ENCODE measurements around the gene IL1RL1.

IL1RL1 gene

GRCh38 chr2:102383722-102384121 lies 72.4 kb downstream of the IL1RL1 start:
- FAIRE-seq, result no peak

GRCh38 chr2:102385522-102385921 lies 74.2 kb downstream of the IL1RL1 start:
- FAIRE-seq, result no peak

- no peak for FAIRE-seq
These were observed 74.6 kb downstream of the IL1RL1 start for GRCh38 chr2:102386004-102386403.

DNA sequence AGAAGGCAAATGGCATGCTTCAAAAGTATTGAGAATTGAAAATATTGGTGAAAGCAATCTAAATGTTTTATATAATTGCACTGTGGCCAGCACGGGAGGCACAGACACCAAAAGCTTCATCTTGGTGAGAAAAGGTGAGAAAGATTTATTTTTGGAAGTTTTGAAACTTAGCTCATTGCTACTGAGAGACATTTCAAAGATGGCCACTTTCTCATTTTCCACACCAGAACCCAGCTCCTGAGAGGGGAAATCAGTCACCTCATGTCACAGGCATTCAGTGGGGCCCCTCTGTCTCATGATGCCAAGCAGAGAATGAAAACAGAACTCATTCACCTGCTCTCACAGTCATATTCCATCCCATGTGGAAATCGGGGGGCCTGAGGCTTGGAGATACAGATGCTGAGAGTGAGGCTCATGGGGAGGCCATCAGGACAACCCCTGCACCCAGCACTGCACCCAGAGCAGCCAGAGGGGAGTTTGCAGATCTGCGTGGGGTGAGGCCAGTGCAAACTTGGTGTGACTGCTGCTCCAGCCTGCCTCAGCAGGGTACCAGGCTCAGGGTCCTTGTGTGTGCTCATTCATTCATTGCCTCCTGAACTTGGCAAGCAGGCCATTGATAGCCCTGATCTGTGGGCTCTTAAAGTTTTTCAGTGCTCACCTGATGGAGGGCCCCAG lies 75.6 kb downstream of the IL1RL1 start:
- FAIRE-seq, result no peak

DNA sequence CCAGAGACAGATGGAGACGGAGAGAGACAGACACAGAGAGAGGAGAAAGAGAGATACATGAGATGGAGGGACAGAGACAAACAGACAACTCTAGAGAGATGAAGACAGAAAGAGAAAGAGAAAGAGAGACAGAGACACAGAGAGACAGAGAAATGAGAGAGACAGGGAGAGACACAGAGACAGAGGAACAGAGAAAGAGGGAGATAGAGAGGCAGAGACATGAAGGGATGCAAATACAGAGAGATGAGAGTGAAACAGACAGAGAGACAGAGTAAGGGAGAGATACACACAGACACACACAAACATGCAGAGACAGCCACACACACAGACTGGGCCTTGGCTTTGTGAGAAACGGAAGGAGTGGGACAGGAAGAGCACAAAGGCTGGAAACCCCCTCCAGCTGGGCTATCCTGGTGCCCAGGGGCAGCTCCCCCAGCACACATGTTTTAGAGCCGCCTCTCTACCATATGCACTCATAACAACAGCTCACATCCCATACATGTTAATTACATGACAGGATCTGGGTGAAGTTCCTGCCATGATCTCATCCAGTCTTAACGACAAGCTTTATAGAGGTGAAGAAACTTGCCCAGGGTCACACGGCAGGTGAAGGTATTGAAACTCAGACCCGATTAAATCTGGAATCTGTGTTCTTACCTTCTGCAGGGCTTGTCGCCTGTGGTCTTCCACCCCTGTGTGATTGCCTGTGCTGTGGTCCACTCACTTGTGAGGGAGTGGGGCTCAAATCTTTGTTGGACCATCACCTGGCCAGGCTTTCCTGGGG lies 76.6 kb downstream of the IL1RL1 start:
- FAIRE-seq, result no peak

DNA sequence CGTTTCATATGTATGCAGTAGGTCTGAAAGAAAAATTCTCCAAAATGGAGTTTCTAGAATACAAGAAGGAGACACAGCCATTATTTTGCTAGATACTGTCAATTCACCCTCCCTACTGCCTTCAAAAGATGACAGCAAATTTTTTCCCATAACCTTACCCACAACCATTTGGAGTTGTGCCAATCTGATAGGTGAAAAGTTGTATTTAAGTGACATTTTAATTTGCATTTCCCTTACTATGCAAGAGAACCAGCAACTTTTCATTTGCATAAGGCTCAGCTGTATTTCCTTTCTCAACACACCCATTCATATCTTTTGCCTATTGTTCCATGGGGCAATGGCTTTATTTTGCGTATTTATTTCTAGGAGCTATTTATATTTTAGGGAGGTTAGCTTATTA lies 80.2 kb downstream of the IL1RL1 start:
- no peak for FAIRE-seq

GRCh38 chr2:102392096-102392495 lies 80.7 kb downstream of the IL1RL1 start:
- FAIRE-seq, result no peak

GRCh38 chr2:102392942-102393341 lies 81.6 kb downstream of the IL1RL1 start:
- FAIRE-seq, result no peak

DNA sequence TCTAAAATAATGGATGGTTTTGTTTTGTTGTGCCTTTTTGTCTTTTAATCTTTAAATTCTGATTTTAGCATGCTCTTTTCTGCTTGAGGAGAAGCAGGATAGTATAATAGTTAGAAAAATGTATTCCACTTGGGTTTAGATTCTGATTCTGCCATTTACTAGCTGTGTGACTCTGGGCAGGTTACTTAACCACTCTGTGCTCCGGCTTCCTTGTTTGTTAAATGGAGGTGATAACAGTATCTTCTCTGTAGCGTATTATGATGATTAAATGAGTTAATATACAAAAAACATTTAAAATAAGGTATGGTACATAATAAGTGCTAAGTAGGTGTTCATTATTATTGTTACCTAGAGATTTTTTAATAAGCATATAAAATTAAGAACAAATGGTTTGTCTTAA lies 84.6 kb downstream of the IL1RL1 start:
- FAIRE-seq, result no peak

DNA sequence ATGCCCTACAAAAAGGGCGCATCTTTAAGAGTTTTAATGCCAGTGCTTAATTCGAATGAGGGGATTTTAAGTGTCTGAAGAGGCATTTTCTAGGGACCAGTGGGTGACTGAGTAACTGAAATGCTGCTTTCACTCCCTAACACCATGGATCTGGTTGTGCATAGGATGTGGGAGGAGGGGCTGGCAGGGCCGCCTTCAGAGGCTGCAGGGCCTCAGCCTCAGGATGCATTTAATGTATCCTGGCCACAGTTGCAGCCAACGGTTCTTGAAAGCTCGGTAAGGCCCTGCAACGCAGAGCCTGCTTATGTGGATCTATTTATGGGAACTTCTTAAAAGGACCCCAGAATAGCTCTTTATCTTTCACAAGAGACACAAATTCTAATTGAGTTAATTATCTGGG lies 85.8 kb downstream of the IL1RL1 start:
- no peak for FAIRE-seq

DNA sequence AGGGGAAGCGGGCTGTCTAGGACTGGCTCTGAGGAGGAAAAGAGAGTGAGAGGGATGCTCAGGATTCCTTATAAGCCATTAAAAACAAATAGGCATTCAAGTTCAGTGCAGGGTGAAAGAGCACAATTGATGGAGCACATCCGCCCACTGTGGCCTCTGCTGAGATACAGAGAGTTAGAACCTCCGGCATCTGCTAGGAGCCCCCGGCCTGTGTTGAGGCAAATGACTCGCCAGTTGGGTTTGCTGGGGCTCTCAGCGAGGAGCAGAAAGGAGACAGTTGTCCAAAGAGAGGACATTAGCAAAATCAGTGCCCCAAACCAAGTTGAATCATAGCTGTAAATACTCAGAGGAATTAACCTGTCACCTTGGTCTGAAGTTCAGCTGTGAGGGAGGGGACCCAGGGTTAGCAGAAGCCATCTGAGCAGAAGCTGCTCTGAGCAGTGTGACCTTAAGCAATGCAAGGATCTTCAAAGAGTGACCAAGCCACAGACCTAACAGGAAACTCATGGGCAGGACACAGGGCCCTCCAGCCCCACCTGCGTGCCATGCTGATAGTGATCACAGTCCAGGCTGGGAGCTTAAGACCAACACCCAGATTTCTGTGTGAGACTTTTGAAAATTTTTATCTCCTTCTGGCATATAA lies 88.3 kb downstream of the IL1RL1 start:
- no peak for FAIRE-seq

DNA sequence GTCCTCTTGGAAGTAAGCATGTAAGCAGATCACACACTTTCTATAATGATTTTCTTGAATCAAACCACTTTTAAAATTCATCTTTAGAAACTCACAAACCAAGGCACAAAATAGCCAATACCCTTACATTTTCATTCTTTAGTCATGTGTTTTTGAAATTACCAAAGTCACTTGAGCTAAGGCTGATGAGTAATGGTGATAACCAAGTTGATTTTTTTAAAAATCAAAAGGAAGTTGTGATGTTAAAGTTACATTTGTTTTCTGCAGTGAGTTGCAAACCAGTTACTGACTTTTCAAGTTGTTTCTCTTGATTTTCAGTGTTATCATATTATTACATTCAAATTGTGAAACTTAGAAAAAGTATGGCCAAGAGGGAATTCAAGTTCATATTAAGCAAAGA lies 90.1 kb downstream of the IL1RL1 start:
- no peak for FAIRE-seq

Measured in islet of Langerhans (tissue), 1 donor.